ENCODE data around the gene GPRIN1.
"Not testable (repeated sequence)": the region's sequence is repeated elsewhere in the genome, so short reads cannot be mapped to it uniquely, and the experiment has no call there.

GPRIN1 gene

DNA sequence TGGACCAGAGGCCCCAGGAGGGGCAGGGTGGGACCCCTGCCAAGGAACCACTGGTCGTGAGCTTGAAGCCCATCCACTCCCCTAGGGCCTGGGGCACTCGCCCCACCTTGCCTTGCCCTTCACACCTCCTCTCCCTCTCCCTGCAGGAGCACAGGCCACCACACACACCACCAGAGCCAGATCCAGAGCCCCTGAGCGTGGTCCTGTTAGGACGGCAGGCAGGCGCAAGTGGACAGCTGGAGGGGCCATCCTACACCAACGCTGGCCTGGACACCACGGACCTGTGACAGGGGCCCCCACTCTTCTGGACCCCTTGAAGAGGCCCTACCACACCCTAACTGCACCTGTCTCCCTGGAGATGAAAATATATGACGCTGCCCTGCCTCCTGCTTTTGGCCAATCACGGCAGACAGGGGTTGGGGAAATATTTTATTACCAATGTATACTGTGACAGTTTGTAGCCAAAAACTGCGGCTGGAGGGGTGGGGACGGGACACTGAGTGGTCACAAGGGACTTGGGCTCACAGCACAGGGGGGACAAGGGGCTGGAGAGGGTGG, 14.5 kb downstream of the GPRIN1 start:
- no peak for DNase-seq

- DNase-seq = no peak
Observed at GRCh38 chr5:176594554-176594953, 15.4 kb downstream of the GPRIN1 start.

DNA sequence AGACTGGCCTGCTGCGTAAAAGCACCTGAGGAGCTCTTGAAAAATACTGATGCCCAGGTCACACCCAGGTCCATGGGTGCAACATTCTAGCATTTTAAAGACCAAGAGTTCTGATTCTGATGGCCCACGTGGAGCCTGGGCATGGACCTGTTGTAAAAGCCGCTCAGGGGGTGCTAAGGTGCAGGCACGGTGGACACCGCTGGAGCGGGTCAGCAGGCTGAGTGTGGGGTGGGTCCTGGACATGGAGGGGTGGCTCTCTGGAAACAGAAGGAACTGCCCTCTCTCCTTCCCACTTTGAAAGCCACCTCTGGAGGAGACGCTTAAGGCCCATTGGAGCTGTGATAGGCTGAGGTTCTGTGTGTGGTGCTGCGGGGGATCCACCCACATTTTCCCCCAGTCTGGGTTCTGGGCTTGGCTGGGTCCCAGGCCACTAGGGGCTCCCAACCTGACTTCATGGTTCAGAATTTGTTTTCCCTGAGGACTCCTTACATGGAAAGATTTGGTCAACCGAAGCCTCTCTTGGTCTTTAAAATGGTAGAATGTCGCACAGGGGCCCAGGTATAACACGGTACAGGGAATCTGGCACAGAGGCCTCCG, 16.6 kb downstream of the GPRIN1 start:
- no peak for DNase-seq

- no peak for DNase-seq
Observed at GRCh38 chr5:176592573-176592972, 17.4 kb downstream of the GPRIN1 start.

DNA sequence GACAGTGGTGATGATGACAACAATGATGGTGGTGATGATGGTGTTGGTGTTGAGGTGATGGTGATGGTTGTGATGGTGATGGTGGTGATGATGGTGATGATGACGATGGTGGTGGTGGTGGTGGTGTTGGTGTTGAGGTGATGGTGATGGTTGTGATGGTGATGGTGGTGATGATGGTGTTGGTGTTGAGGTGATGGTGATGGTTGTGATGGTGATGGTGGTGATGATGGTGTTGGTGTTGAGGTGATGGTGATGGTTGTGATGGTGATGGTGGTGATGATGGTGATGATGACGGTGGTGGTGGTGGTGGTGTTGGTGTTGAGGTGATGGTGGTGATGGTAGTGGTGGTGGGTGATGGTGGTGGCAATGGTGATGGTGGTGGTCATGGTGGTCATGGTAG, 18.3 kb downstream of the GPRIN1 start:
- not testable (repeated sequence) for DNase-seq

GRCh38 chr5:176590035-176590717, 19.8 kb downstream of the GPRIN1 start:
- no peak for DNase-seq

GRCh38 chr5:176589039-176589769, 20.8 kb downstream of the GPRIN1 start:
- no peak for DNase-seq

DNA sequence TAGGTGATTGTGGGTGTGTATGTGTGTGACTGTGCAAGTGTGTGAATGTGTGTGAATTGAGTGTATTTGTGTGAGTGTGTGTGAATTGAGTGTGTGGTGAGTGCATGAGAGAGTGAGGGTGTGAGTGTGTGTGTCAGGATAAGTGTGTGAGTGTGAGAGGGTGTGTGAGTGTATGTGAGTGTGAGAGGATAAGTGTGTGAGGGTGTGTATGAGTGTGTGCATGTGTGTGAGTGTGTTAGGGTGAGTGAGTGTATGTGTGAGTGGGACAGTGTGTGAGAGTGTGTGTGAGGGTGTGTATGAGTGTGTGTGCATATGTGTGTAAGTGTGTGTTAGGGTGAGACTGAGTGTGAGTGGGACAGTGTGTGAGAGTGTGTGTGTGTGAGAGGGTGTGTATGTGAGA, 21.7 kb downstream of the GPRIN1 start:
- DNase-seq = no peak

GRCh38 chr5:176587398-176587797, 22.6 kb downstream of the GPRIN1 start:
- DNase-seq = no peak

GRCh38 chr5:176583076-176583475, 26.9 kb downstream of the GPRIN1 start:
- no peak for DNase-seq

GRCh38 chr5:176581361-176581760, 28.6 kb downstream of the GPRIN1 start:
- no peak for DNase-seq

GRCh38 chr5:176579323-176579722, 30.6 kb downstream of the GPRIN1 start:
- no peak for DNase-seq

DNA sequence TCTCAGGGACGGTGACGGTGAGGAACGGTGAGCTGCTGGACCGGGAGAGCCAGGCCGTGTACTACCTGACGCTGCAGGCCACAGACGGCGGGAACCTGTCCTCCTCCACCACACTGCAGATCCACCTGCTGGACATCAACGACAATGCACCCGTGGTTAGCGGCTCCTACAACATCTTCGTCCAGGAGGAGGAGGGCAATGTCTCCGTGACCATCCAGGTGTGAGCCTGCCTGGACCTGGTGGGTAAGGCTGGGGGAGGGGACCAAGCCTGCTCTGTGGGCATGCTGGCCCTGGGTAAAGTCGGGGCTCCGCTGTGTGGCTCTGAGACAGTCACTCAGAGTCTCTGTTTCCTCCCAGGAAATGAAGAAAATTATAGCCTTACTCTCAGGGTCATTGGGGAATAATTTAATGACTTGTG, 31.6 kb downstream of the GPRIN1 start:
- DNase-seq = peak; percentile 40

- DNase-seq = no peak
Observed at GRCh38 chr5:176577312-176578176, 32.4 kb downstream of the GPRIN1 start.

DNA sequence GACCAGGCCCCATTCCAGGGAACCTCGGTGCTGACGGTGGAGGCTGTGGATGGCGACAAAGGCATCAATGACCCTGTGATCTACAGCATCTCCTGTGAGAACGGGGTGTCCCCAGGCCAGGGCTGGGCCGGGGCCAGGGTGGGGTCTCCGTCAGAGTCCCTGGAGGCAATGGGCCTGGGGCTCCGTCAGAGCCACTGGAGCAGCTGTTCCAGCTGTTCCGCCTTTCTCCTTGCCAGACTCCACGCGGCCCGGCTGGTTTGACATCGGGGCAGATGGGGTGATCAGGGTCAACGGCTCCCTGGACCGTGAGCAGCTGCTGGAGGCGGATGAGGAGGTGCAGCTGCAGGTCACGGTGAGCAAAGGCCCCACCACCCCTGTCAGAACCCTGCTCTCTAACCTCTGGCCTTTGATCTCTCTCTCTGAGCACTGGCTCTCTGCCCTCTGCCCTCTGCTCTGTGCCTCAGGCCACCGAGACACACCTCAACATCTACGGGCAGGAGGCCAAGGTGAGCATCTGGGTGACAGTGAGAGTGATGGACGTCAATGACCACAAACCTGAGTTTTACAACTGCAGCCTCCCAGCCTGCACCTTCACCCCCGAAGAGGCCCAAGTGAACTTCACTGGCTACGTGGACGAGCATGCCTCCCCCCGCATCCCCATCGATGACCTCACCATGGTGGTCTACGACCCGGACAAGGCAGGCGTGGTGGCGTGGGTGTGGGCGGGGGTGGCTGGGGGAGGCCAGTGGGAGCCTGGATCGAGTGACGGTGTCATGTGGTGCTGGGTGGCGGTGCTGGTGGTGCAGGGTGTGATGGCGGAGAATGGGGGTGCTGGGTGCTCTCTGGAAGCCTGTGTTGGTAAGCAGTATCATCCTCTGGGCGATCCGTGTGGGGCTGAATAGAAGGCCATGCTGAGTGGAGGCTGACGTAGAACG, 34.2 kb downstream of the GPRIN1 start:
- no peak for DNase-seq

- no peak for DNase-seq
Observed at GRCh38 chr5:176575066-176575465, 34.9 kb downstream of the GPRIN1 start.

GRCh38 chr5:176574297-176574591, 35.7 kb downstream of the GPRIN1 start:
- no peak for DNase-seq

DNA sequence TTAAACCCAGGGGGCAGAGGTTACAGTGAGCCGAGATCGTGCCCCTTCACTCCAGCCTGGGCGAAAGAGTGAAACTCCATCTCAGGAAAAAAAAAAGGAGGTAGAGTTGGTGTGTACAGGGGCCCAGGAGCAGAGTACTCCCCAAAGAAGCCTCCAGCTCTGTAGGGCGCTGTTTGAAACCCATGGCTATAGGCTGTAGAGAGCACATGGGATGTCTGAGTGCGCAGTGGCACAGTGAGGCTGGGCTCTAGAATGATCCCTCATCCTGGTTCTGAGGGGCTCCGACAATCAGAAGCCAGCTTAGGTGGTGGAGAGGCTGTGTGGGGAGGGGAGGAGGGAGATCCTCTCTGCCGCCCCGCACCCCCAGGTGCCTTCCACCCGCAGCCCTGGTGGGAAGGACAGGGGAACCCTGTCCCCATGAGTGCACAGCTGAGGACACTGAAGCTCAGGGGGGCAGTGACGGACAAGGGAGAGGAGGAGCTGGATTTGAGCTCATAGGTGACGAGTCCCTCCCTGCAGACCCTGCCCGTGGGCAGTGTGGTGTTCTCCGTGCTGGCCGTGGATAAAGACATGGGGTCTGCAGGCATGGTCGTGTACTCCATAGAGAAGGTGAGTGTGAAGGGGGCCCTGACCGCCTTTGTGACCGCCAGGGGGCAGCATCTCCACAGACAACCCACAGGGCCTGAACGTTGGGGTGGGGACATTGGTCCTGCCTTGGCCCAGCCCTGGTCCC, 36.2 kb downstream of the GPRIN1 start:
- DNase-seq = peak; percentile 55

DNA sequence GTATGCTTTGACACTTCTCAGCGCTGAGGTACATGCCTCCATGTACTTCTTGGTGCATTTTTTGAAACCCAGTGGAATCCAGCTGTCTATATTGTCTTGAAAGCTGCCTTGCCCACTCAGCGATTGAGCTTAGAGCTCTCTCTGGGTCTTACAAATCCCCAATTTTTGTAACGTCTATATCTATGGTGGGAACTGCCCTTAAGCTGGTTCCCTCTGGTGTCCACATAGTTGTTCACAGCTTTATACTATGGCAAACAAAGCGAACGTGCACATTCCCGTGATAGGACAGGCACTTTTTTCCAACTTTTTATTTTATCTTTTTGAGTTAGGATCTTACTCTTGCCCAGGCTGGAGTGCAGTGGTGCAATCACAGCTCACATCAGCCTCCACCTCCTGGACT, 39.9 kb downstream of the GPRIN1 start:
- DNase-seq = no peak

DNA sequence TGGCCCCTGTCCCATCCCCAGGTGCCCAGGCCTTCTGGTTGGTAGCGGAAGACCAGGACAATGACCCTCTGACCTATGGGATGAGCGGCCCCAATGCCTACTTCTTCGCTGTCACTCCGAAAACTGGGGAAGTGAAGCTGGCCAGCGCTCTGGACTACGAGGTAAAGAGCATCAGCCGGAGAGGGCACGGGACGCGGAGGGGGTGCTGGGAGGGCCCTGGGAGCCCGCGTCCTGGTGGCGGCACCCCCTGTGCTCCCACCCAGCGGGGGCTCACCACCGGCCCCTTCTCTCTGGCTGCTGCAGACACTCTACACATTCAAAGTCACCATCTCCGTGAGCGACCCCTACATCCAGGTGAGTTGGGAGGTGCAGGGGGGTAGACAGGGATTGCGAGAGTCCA, 41.3 kb downstream of the GPRIN1 start:
- no peak for DNase-seq

- DNase-seq = no peak
Observed at GRCh38 chr5:176565760-176566288, 44.1 kb downstream of the GPRIN1 start.

Measured in EL (cell line).